GM19438 (cell line): ENCODE results near the gene MASP2.
"Not testable (repeated sequence)": the region's sequence is repeated elsewhere in the genome, so short reads cannot be mapped to it uniquely, and the experiment has no call there.

Source experiments
- ATAC-seq: cut with Tn5 transposase; IDR thresholded peaks from one replicate; pipeline ENCODE4 v1.9.1; 2021; ENCODE audit warnings: low read depth; ENCODE audit not compliant: unreplicated experiment

The MASP2 gene

DNA sequence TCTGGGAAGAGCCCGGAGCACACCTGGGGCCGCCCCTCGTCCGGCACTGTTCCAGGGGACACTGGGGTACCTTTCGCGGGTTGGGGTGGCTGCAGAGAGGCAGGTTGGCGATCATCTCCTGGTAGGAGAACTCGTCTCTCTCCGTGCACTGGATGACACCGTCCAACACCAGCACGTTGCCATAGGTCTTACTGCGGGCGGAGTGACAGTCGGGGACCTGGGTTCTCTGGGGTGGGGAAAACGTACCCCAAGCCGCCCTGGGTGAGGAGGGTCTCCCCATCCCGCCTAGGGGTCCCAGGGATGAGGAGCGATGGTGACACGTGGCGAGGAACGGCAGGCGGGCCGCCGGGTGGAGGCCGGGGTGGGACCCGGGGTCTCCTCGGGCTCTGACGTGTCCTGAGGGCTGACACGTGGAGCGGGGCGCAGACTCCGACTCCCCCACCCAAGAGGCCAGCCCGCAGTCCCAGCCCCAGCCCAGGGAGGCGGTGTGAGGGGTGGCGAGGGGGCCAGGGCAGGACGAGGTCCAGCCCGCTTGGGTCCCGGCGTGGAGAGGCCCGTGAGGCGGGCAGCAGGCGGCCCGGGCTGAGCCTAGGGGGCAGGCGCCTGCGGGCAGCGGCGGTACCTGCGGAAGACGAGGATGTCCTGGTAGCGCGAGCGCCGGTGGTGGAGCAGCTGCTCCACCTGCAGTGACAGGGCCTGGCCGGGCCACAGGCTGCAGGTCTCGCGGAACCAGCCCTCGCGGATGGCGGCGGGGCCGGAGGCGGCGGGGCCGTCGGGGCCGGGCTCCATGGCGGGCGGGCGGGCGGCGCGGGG, 12.3 kb upstream of the MASP2 start:
- ATAC-seq, result peak; percentile 28

DNA sequence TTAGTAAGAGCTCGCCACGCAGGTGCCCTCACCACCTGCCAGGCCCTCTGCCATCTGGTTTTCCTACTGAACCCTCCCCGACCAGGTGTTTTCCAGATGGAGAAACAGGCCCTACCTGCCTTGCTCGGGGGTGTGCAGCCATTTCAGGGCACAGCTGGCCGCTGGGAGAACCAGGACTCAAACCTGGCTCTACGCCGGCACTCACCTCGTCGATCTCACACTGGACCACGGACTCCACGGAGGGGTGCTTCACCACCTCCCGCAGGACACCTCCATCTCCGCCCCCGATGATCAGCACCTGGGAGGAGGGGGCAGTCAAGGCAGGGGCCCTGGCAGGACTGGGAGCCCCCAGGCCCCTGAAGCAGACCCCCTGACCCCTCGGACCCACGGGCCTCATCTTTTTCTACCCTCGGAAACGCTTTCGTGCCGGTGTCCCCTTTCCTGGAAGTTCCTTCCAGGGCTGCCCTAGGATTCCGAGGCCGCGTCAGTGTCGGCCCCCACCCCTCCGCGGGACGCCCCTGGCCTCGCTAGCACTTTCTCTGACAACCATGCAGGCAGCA, 11.6 kb upstream of the MASP2 start:
- ATAC-seq, result no peak

- no peak for ATAC-seq
Measured at GRCh38 chr1:11058026-11058425, 11.0 kb upstream of the MASP2 start.

- ATAC-seq, result no peak
Measured at GRCh38 chr1:11057477-11057876, 10.4 kb upstream of the MASP2 start.

GRCh38 chr1:11056504-11056903, 9.5 kb upstream of the MASP2 start:
- no peak for ATAC-seq

DNA sequence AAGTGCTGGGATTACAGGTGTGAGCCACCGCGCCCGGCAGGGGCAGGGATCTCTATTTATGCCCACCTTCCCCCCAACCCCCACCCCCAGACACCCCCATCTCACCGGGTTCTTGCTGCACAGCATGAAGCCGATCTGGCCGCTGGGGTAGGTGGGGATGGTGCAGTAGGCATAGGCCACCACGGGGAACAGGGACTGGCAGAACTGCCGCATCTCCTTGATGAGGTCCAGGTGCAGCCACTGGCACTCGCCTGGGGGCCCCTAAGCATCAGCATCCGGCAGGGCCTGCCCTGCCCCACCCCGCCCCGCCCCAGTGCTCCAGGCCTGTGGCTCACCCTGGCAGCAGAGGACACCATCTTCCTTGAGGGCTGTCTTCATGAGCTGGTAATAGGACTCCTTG, 8.6 kb upstream of the MASP2 start:
- no peak for ATAC-seq

GRCh38 chr1:11054666-11055065, 7.6 kb upstream of the MASP2 start:
- ATAC-seq, result no peak

DNA sequence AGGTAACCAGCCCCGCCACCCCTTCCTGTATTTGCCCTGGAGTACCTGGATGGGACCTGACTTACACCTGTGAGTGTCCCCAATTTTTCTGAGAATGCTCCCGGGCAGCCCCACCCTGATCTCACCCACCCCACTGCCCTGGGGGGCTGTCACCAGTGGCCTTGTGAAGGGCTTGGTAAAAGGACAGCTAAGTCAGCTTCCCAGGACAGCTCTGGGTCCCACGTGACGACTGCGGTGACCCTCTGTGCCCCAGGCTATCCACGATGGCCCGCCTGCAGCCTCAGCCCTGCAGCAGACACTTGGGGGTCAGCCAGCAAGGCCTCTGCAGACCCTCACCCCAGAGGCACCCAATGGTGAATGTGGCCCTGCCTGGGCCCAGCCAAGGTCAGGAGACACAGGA, 7.1 kb upstream of the MASP2 start:
- ATAC-seq, result no peak

DNA sequence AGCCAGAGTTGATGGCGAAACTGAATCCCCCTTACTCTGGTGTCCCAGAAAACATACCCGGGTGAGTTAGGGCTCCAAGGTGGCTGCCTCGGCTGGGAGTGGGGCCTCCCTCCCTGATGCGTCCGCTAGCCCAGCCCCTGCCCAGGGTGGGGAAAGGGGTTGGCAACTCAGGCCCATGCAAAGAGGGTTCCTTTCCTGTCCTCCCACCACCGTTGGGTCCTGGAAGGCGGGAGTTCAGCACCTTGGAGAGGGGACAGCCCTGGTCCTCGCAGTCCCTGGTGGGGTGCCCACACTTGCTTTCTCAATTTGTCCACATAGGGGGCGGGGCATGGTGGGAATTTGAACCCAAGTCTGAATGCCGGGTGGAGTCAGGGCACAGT, 6.7 kb upstream of the MASP2 start:
- ATAC-seq, result no peak

DNA sequence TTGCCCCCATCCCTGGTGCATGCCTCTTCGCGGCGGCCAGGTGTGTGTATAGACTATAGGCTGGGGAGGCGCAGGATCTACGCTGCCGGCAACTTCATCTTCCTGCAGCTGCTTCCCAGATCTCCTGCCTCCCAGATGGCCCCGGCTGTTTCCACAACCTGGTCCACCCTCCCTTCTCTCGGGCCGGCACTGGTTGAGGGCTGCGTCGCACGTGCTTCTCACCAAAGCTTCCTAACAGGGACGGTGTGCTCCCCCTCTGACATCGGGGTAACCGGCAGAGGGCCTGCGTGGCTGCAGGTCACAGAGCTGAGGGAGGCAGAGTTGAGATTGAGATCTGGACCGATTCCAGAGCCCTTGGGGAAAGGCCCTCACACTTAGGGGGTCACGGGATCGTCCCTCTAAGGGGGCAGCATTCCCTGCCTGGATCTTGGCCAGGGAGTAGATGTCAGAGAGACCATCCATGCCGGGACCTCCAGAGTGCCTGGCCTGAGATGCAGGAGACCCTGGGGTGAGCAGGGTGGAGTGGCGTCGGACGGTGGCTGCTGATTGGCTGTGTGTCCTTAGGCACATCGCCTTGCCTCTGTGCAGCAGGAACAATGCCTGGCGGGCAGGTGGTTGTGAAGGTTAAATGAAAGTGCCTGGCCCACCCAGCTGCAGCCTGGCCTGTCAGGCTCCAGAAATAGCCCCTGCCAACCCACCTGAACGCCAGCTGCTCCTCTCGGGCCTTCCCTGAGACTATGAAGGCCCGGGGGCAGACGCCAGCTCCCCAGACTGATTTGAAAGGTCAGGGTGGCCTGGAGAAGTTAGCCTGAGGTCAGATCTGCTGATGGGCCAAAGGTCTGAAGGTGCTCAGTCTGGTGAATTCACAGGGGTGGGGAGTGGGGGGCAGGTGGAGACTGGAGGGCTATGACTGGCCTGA, 6.1 kb upstream of the MASP2 start:
- ATAC-seq, result no peak

GRCh38 chr1:11051781-11052511, 4.9 kb upstream of the MASP2 start:
- no peak for ATAC-seq

- not testable (repeated sequence) for ATAC-seq
Measured at GRCh38 chr1:11051121-11051520, 4.1 kb upstream of the MASP2 start.

- no peak for ATAC-seq
Measured at GRCh38 chr1:11046270-11046566, 821 bp downstream of the MASP2 start.

GRCh38 chr1:11045428-11046269, 1.4 kb downstream of the MASP2 start:
- ATAC-seq, result no peak

DNA sequence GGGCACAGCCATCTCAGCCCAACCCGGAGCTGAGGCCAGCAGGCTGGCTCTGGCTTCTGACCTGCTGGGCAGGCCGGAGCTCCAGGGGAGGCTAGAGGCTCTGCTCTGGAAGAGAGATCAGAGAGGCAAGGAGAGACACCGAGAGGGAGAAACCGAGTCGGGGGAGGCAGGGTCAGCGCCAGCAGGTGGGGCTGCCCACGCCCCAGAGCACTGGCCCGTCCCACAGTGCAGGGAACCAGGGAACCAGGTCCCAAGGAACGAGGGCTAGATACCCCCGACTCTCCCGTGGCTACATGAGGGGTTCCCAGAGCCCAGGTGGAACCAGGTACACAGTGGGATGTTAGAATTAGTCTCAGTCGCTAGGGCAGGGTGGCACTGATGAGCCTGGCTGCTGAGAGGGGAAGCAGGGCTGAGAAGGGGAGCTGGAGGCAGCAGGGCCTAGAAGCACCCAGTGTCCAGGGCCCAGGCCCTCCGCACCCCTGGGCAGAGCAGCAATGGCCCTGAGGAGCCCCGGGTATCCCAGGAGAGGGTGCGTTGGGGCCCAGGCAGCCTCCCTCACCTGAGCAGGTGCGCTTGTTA, 2.1 kb downstream of the MASP2 start:
- no peak for ATAC-seq

- ATAC-seq, result no peak
Measured at GRCh38 chr1:11044086-11044848, 2.8 kb downstream of the MASP2 start.

GRCh38 chr1:11042995-11043874, 3.8 kb downstream of the MASP2 start:
- ATAC-seq, result no peak

GRCh38 chr1:11042065-11042464, 5.0 kb downstream of the MASP2 start:
- ATAC-seq, result no peak
